ELR (cell line): ENCODE measurements around the gene METRNL.

Experiments
- DNase-seq: peaks from one replicate; pipeline ENCODE4 v3.0.0-alpha.2; 2015; ENCODE audit warnings: low read depth

The METRNL gene

GRCh38 chr17:83080858-83081683 lies 1.7 kb downstream of the METRNL start:
- DNase-seq = peak; percentile 63

GRCh38 chr17:83081684-83082201 lies 2.3 kb downstream of the METRNL start:
- no peak for DNase-seq

GRCh38 chr17:83082424-83082823 lies 3.0 kb downstream of the METRNL start:
- DNase-seq = no peak

- no peak for DNase-seq
These were observed 3.5 kb downstream of the METRNL start for GRCh38 chr17:83082909-83083367.

- peak; percentile 100 for DNase-seq
These were observed 4.2 kb downstream of the METRNL start for GRCh38 chr17:83083368-83084201.

GRCh38 chr17:83084214-83084613 lies 4.8 kb downstream of the METRNL start:
- DNase-seq = no peak

- no peak for DNase-seq
These were observed 5.2 kb downstream of the METRNL start for GRCh38 chr17:83084621-83085056.

- DNase-seq = no peak
These were observed 5.7 kb downstream of the METRNL start for GRCh38 chr17:83085103-83085502.

GRCh38 chr17:83085526-83086198 lies 6.3 kb downstream of the METRNL start:
- no peak for DNase-seq

- no peak for DNase-seq
These were observed 6.9 kb downstream of the METRNL start for GRCh38 chr17:83086199-83086880.

GRCh38 chr17:83086907-83087787 lies 7.7 kb downstream of the METRNL start:
- DNase-seq = no peak

- no peak for DNase-seq
These were observed 8.5 kb downstream of the METRNL start for GRCh38 chr17:83087788-83088360.

- no peak for DNase-seq
These were observed 9.0 kb downstream of the METRNL start for GRCh38 chr17:83088451-83088850.

- DNase-seq = no peak
These were observed 9.5 kb downstream of the METRNL start for GRCh38 chr17:83088909-83089308.

GRCh38 chr17:83089328-83090132 lies 10.1 kb downstream of the METRNL start:
- DNase-seq = no peak

GRCh38 chr17:83090444-83091256 lies 11.2 kb downstream of the METRNL start:
- DNase-seq = no peak

GRCh38 chr17:83091257-83092141 lies 12.1 kb downstream of the METRNL start:
- no peak for DNase-seq
